ENCODE results near the gene CCDC144A.

DNA sequence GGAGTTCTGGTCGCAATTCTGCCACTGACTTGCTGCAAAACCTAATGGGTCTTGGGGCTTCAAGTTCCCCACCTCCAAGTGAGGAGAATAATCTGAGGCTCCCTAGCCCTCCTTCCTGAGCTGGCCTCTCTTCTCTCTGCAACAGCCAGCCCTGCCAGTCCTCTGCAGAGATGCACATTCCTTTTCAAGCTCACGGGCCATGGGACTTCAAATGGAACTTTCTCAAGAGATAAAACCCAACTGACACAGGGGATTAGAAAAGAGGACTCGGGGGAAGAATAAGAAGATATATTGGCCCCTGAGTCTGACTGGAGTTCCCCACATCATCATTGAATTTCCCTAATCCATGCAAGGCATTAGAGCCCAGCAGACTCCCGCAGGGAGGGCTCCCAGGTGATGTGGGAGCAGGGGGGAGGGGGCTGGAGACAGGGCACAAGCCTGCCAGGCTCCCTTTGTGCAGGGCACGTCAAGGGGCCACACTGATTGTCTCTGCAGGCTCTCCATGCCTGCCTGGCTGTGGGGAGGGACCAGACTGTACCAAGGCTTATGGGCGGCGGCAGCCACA is 131.0 kb downstream of the CCDC144A start:
- TF ChIP-seq CTCF (IDR thresholded peaks at IDR 0.05; ENCODE audit: low read length) = no peak
- TF ChIP-seq EZH2 (IDR thresholded peaks at IDR 0.05; ENCODE audit: borderline replicate concordance, low read length) = no peak
